K562 (cell line): ENCODE data around the gene DHODH. TPM values are rescaled to one million over a fixed set of nuclear protein-coding genes. Genes with fewer than 3 reads are reported as not detected.

Source experiments
- ATAC-seq: fragments of 200-7000 bp; cut with Tn5 transposase; 3 replicates; pipeline ENCODE4 v1.9.1; 2020; ENCODE audit warnings: moderate library complexity
- BruUV-seq: library from RNA; stranded (reverse); fragments of 400-500 nt; replicated peaks from 2 replicates; lab custom pipeline; 2021; lab: Mats Ljungman, UMichigan
- CTCF ChIA-PET: fragments of 300-600 bp; formaldehyde crosslinking; extraction: SDS; loops from one replicate; lab custom pipeline; 2021; ENCODE audit warnings: low intra/inter-chr PET ratio; lab: Yijun Ruan, JAX
- POLR2A ChIA-PET: fragments of 300-600, 350-650 bp; sonication (Branson Sonifier 250); formaldehyde crosslinking; extraction: SDS; loops from one replicate; lab custom pipeline; 2021; ENCODE audit warnings: antibody characterized with exemption, inconsistent platforms; lab: Yijun Ruan, JAX
- DNase-seq, 4 experiments: peaks; one replicate each; pipeline versions ENCODE4 v3.0.0 to v3.0.0-alpha.2; 2011 to 2018; ENCODE audit warnings: low spot score in 3 of 4, mixed read lengths in 3 of 4; ENCODE audit errors: extremely low read depth in 1 of 4
- FAIRE-seq: peaks from 2 replicates; lab custom pipeline; 2011; peaks lifted over from hg19 to GRCh38; lab: Jason Lieb, UNC
- H2AFZ ChIP-seq: 2 replicates; pipeline ENCODE4 v1.6.0; 2011; ENCODE audit warnings: low read depth, low read length, control low read depth, inconsistent platforms
- H3K27ac ChIP-seq: fragments of 200-600 bp; 3 replicates; pipeline ENCODE4 v1.8.0; 2011; ENCODE audit warnings: low read depth, mild to moderate bottlenecking, control low read depth, inconsistent platforms, low read length, moderate library complexity, mixed read lengths; ENCODE audit errors: extremely low read depth
- H3K27me3 ChIP-seq, 2 experiments: fragments of 300-600 bp in 1 of 2; 2 replicates in 1 of 2; 3 replicates in 1 of 2; pipeline versions ENCODE4 v1.6.0 to v1.8.0; 2011; ENCODE audit warnings: inconsistent platforms in 2 of 2, low read length in 2 of 2, mild to moderate bottlenecking in 1 of 2, mixed read lengths in 1 of 2, moderate library complexity in 1 of 2; ENCODE audit not compliant: control insufficient read depth in 2 of 2, insufficient read depth in 2 of 2
- H3K36me3 ChIP-seq: fragments of 300-600 bp; 3 replicates; pipeline ENCODE4 v1.8.0; 2011; ENCODE audit warnings: mild to moderate bottlenecking, low read length, inconsistent platforms; ENCODE audit not compliant: control insufficient read depth, insufficient read depth
- H3K4me1 ChIP-seq, 2 experiments: fragments of 200-600 bp in 1 of 2; replicated peaks in 1 of 2; 2 replicates in 1 of 2; 3 replicates in 1 of 2; pipeline versions ENCODE4 v1.5.1 to v1.8.0; 2011; ENCODE audit warnings: inconsistent platforms in 2 of 2, low read length in 2 of 2, mild to moderate bottlenecking in 1 of 2, mixed read lengths in 1 of 2, moderate library complexity in 1 of 2; ENCODE audit not compliant: control insufficient read depth in 2 of 2, insufficient read depth in 2 of 2
- H3K4me2 ChIP-seq: 2 replicates; pipeline ENCODE4 v1.6.1; 2011; ENCODE audit warnings: low read length, control low read depth, inconsistent platforms, mixed read lengths; ENCODE audit not compliant: insufficient read depth
- H3K4me3 ChIP-seq: fragments of 200-600 bp; sonication (generic), shearing (Covaris generic); 2 replicates; pipeline ENCODE4 v1.5.1; 2016; ENCODE audit warnings: control low read depth, inconsistent platforms
- H3K79me2 ChIP-seq: fragments of 200-600 bp; 3 replicates; pipeline ENCODE4 v1.8.0; 2011; ENCODE audit warnings: low read length, inconsistent platforms; ENCODE audit not compliant: control insufficient read depth, insufficient read depth
- H3K9ac ChIP-seq, 2 experiments: 2 replicates each; pipeline versions ENCODE4 v1.6.0 to v1.6.1; 2011; ENCODE audit warnings: low read depth in 2 of 2, low read length in 2 of 2, control low read depth in 1 of 2, inconsistent platforms in 1 of 2, mild to moderate bottlenecking in 1 of 2, mixed read lengths in 1 of 2; ENCODE audit not compliant: insufficient read depth in 1 of 2
- H3K9me1 ChIP-seq: one replicate; pipeline ENCODE4 v1.6.0; 2011; ENCODE audit warnings: inconsistent platforms, mild to moderate bottlenecking, low read length, moderate library complexity; ENCODE audit not compliant: control insufficient read depth, insufficient read depth
- H3K9me3 ChIP-seq: replicated peaks from 2 replicates; pipeline ENCODE4 v1.5.1; 2011; ENCODE audit warnings: low read depth, low read length, inconsistent platforms; ENCODE audit not compliant: control insufficient read depth, insufficient read depth
- H4K20me1 ChIP-seq: replicated peaks from 2 replicates; pipeline ENCODE4 v1.6.1; 2011; ENCODE audit warnings: low read length, inconsistent platforms, mixed read lengths; ENCODE audit not compliant: control insufficient read depth, insufficient read depth
- HDGF ChIP-seq: fragments of 450-650 bp; IDR thresholded peaks from 2 replicates; pipeline ENCODE4 v1.6.1; 2016
- JUNB ChIP-seq: fragments of 450-650 bp; formaldehyde crosslinking; conservative IDR thresholded peaks from 2 replicates; pipeline ENCODE4 v1.4.0; 2020; ENCODE audit warnings: mild to moderate bottlenecking
- MGA ChIP-seq: fragments of 450-650 bp; IDR thresholded peaks from 2 replicates; pipeline ENCODE4 v1.6.1; 2016; ENCODE audit warnings: mild to moderate bottlenecking, moderate library complexity
- POLR2B ChIP-seq: fragments of 450-650 bp; IDR thresholded peaks from 2 replicates; pipeline ENCODE4 v1.6.1; 2018; ENCODE audit warnings: low read depth; ENCODE audit not compliant: partially characterized antibody
- PYGO2 ChIP-seq: fragments of 450-650 bp; IDR thresholded peaks from 2 replicates; pipeline ENCODE4 v1.6.1; 2016; ENCODE audit warnings: mild to moderate bottlenecking, missing genetic modification characterization, moderate library complexity, missing compliant biosample characterization
- VEZF1 ChIP-seq: fragments of 200-800 bp; sonication (Bioruptor generic); IDR thresholded peaks from 2 replicates; pipeline ENCODE4 v1.6.1; 2017; ENCODE audit warnings: missing genetic modification characterization, missing compliant biosample characterization
- ZNF133 ChIP-seq: fragments of 250-450 bp; sonication (Bioruptor Pico); IDR thresholded peaks from 2 replicates; pipeline ENCODE4 v1.4.0; 2020; ENCODE audit warnings: mild to moderate bottlenecking
- WGBS: fragments of 100-300 bp; shearing (Covaris generic); methylation state at CpG from one replicate; pipeline ENCODE4 v1.1.6; 2016; ENCODE audit warnings: low coverage, mixed read lengths; ENCODE audit not compliant: insufficient coverage; ENCODE audit errors: missing lambda C conversion rate; 5-methylcytosine and 5-hydroxymethylcytosine counted together
- in situ Hi-C: fragments of 300-500 bp; cut with MboI; formaldehyde crosslinking; loops from 4 replicates; pipeline ENCODE4 v1.15.0; 2018; ENCODE audit warnings: inconsistent platforms, mixed read lengths
- intact Hi-C: fragments of 100-400 bp; cut with micrococcal nuclease; formaldehyde crosslinking; loops from 2 replicates; pipeline ENCODE4 v1.14.2; 2022
- polyA plus RNA-seq, 8 experiments: library from polyadenylated mRNA; depleted of rRNA in 4 of 8; stranded (reverse) in 5 of 8; unstranded in 3 of 8; fragments of >200 nt; fragmentation: Nextera tagmentation in 2 of 8; fragmentation: Illumina TruSeq in 1 of 8; extraction: Ambion mirVana in 2 of 8; extraction: Trizol in 1 of 8; gene quantifications; 2 replicates each; pipeline versions ENCODE4 v1.2.1 to v1.2.3, GENCODE V29; 2011 to 2014; ENCODE audit warnings: inconsistent platforms in 1 of 8, missing spikeins in 1 of 8
- total RNA-seq, 7 experiments: library from RNA; depleted of rRNA in 6 of 7; stranded (reverse); fragments of >200 nt in 6 of 7; fragmentation: Illumina TruSeq in 2 of 7; extraction: Trizol in 2 of 7; gene quantifications; 2 replicates each; pipeline versions ENCODE4 v1.2.1 to v1.2.3, GENCODE V29; 2011 to 2021; ENCODE audit warnings: low replicate concordance in 1 of 7

The DHODH gene
- total and polyA plus RNA-seq, 9 of the 15 experiments (the other 6 are each of a cell fraction or from before 2014, with no cell fraction given) = 4.3 to 19.9 (median 12.7) TPM

- no peak overlapping the region for H3K4me3 ChIP-seq
- no peak overlapping the region for H3K4me2 ChIP-seq
- DNase-seq (no peak), ATAC-seq (no peak), FAIRE-seq (no peak)
- H3K9me1 ChIP-seq = no peaks in the 10 kb centered on the region
- H3K9me3 ChIP-seq = no peaks in the 10 kb centered on the region
- H4K20me1 ChIP-seq = 0 out of 2 replicates have a peak, but pooled peaks cover 4% of the 10 kb centered on the region
- H3K36me3 ChIP-seq = no peaks in the 10 kb centered on the region
- BruUV-seq = no TSS peak
- H2AFZ ChIP-seq = no peak overlapping the region
- in situ Hi-C loops = no loop called here
- POLR2A ChIA-PET = no interaction called here
- no peak overlapping the region for H3K27ac ChIP-seq
- no peaks in the 10 kb centered on the region for H3K79me2 ChIP-seq
- no peaks in the 10 kb centered on the region for H3K4me1 ChIP-seq
- no peak overlapping the region for H3K9ac ChIP-seq
- H3K27me3 ChIP-seq = peaks cover 17 to 18% of the 10 kb centered on the region in 2 experiments; a peak in 4 of 5 replicates
- intact Hi-C loops = no loop called here
- CTCF ChIA-PET = no interaction called here
- WGBS = 0% methylated on average over 4 of the region's 4 CpGs
- TF ChIP-seq PYGO2 (tag) (no peak), ZNF133 (CRISPR knock-in tag) (no peak), POLR2B (no peak), MGA (no peak), VEZF1 (CRISPR knock-in tag) (no peak), HDGF (no peak), JUNB (no peak)
These were observed 47.4 kb downstream of the DHODH start for GRCh38 chr16:72055911-72056310.
